ENCODE data around the gene DNAJB7.
A peak's percentile ranks its signal among the peaks of the same experiment; 100 is the strongest.
"Not testable (repeated sequence)": the region's sequence is repeated elsewhere in the genome, so short reads cannot be mapped to it uniquely, and the experiment has no call there.

The DNAJB7 gene

DNA sequence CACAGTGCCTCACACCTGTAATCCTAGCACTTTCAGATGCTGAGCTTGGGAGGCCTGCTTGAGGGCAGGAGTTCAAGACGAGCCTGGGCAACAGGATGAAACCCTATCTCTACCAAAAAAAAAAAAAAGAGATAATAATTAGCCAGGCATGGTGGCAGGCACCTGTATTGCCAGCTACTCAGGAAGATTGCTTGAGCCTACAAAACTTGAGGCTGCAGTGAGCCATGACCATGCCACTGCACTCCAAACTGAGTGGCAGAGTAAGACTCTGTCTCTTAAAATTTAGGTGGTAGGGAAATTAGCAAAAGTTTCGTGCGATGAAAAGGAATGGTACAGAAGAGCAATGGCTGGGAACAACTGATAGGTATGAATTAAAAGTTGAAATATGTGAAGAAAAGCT, 23.4 kb downstream of the DNAJB7 start:
- DNase-seq, result no peak

DNA sequence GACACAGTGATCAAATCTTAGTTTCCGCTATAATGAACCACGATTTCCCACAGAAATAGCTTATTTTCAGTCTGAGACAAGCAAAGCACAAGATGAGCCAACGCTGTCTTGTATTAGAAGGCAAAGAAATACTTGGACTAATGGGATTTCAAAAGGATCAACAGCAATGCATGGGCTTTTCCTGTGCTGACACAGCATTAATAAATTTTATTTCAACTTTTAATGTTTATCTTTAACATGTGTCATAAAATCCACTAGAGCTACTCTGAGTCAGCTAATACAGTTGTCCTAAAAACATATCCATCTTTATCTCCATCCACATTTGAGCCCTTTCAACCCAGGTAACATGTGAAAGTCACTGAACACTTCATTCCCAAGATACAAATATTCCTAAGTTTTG, 27.3 kb downstream of the DNAJB7 start:
- no peak for DNase-seq

DNA sequence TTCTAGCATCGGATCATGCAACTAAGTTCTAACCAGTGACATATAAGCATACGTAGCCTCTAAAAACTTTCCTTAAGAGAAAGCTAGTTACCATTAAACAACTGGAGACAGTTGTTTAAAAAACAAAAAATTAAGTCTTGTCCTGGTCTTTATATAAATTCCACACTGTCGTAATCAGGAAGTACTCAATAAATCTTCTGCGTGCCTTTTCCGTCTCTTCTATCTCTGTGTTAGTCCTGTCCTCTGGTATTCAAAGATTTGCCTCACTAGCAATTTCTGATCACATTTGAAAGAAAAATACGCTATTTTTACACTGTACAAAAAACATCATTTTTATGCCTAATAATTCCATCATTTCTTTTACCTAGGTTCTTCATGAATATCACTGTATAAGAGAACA, 32.8 kb downstream of the DNAJB7 start:
- no peak for DNase-seq

DNA sequence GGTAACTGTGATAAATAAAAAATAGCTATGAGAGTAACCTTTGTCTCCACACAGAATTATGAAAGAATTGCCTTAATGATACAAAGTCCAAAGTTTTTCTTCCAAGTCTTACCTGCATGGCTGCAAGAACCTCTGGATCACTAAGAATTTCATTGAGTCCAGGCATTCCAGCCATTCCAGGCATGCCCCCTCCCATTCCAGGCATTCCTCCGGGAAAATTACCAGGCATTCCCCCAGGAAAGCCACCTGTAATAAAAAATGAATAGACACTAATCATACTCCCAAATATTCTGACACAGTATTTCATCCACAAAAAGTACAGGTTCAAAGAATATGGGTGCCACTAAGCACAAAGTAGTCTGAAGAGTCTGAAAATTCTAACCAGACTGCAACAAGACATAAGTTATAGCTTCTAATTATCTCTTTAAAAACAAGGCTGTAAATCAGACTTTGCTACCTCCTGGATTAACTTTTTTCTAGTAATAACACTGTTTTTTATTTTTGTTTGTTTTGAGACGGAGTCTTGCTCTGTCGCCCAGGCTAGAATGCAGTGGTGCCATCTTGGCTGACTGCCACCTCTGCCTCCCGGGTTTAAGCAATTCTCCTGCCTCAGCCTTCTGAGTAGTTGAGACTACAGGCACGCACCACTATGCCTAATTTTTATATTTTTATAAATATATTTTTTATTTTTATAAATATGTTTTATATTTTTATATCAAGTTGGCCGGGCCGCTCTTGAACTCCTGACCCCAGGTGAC, 34.8 kb downstream of the DNAJB7 start:
- no peak for DNase-seq

DNA sequence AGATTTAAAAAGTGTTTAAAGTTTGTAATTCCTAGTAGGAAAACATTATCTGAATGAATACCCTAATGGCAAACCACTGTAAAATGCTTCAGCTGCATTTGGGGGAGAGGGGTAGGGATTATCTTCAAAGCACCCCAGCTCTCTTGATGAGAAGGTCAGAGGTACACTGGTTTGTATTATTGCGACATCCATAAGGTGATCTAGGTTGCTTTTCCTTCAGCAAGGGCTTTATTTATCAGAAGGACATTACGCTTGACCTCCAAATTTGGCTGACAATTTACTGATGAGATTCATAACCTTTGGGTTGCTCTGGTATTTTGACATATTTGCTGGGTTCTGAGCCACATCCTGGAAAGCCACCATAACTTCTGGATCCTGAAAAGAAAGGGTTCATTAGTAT, 35.6 kb downstream of the DNAJB7 start:
- not testable (repeated sequence) for DNase-seq

DNA sequence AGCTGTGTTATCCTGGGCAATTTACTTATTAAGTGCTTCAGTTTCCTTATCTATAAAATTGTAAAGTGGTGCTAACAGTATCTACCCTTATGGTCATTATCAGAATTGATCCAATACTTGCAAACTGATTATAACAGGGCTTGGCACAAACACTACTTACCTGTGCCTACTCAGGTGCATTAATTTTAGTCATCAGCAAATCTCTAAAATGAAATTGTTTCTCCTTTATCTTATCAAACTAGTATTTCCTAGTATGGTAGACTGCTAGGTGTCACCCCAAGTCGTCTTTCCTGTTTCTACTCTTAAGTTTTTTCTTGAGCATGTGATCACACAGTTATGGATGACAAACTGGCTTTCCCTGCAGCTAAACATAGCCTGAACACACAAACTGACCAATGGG, 38.5 kb downstream of the DNAJB7 start:
- no peak for DNase-seq

DNA sequence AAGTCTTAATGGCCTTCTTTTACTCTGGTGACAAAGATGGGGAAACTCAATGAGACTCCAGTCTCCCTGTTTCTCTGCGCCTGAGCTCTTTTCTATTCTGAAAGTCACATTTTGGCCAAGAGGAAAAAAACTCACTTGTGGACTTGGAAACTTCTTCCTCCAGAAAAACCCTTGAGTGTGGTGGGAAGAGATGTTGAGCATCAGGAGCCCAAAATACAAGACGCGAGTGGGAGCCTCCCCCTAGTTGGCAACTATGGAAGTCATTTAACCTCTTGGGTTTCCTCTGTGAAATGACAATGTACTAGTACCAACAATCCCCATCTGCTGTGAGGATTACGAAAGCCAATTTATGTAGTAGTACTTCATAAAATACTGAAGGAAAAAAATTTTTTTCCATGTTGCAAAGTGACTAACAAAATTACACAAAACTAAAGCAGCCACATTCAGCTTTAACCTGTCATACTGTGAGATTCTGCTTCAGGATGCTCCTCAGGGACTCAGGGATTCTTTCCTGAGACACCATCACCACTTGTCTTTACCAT, 42.2 kb downstream of the DNAJB7 start:
- DNase-seq, result no peak

DNA sequence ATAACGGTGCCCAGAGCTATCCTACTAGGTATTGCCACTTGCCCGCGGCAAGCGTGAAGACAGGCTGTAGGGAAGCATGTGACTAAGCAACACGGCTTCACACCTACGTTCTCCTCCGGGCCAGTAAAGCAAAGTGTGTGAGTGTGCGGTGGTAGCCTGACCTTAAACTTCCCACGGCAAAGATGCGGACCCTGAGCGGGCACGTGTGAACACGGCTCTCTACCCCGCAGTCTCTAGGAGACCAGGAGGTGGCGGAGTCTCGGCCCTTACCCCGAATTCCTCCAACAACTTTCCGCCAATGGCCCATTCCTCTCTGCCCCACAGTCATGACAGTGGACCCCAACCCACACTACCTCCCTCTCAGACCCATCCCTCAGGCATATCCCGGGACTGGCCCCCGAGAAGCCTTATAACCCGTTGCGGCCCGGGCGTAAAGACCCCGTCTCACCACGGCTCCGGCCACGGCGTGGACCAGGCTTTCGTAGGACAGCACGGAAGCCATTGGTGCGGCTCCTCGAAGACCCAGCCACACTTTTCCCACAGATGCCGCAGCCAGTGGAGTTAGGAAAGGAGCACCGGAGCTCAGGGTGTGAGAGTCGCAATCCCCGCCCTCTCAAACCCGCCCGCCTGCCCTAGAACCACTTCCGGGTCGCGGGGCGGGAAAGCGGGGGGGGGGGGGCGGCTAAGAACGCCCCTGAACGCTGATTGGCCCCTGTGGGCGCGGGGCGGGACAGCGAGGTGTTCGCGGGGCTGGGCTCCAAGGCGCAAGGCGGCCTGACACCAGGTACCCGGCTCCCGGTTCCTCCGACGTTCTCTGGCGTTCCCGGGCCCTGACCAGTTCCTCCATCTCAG, 42.9 kb downstream of the DNAJB7 start, which contains the start of gene SLC25A17:
TSS of gene SLC25A17 (minus strand) at position 600 of the 852 bp plus-strand sequence. CDS start at position 502, 98 bp downstream.
- peak; percentile 76 for DNase-seq

DNA sequence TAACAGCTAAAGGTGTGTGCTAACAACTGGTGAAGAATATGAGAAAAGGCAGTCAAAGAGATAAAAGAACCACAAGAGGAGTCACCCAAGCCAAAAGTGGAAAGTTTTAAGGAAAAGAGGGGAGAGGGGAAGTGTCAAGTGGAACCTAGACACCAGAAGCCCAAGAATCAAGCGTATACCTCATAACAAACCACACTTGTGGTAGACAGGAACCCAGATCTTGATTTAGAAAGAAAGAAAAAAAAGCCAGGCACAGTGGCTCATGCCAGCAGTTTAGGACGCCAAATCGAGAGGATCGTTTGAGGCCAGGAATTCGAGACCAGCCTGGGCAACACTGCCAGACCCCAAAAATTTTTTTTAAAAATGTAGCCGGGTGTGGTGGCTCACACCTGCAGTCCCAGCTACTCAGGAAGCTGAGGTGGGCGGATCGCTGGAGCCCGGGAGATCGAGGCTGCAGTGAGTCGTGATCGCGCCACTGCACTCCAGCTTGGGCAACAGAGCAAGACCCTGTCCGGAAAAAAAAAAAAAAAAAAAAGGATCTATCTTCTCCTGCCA, 43.6 kb downstream of the DNAJB7 start:
- DNase-seq, result no peak

DNA sequence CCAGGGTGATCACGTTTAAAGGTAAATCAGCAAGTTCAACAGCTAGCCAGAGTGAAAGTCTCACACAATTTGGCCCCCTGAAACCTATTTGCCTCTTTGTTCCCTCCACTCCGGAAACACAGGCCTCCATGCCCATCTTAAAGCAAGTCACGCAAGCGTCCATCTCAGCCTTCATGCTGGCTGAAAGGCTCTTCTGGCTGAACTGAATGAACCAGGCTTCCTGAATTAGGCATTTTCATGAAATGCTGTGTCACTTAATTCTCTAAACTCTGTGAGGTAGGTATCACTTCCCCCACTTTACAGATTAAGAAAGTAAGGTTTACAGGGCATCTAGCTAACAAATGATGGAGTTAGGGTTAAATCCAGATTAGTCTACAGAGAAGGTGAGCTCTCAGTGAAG, 44.2 kb downstream of the DNAJB7 start:
- no peak for DNase-seq

DNA sequence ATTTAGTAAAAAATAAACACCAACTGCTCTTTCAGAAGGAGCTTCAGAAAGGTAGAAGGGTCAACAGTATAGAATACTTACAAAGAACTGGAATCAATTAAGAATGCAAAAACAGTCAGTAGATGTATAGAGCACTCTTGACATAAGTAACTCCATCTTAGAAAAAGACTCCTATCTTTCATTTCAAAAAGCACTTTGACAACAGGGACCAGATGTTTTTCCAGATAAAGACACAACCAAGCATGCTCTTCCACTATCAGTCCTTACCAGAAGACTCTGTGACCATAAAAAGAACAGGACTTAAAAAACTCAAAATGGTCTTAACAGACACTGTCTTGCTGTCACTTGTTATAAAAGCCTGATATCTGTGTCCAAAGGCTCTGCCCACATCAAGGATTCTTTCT, 48.0 kb downstream of the DNAJB7 start:
- no peak for DNase-seq
